ENCODE data around the gene KLHL22. TPM values are rescaled to one million over a fixed set of nuclear protein-coding genes. Genes with fewer than 3 reads are reported as not detected.

The KLHL22 gene
- total and polyA plus RNA-seq, 2 of the 13 experiments (the other 11 are each of a cell fraction or from before 2014, with no cell fraction given): 10.9 to 14.8 TPM

DNA sequence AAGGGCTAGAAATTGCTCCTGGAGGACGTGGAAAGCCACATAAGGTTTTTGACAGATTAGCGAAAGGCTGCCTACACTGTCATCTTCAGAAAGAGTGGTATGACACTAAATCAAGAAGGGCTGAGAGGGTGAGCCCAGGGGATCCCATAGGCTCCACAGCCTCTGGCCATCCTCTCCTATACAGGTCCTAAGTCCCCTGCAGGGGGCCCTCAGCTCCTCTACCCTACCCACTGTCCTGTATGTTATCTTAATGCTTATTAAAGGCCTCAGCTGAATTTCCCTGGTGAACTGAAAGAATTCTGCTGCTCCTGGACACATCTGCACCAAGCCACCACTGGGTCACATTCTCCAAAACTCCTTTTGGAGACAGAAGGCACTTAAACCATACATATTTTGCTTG is 7.9 kb downstream of the KLHL22 start:
- intact Hi-C loops (cut with micrococcal nuclease; ENCODE audit: unreplicated experiment): no loop called here
- ChIA-PET POLR2A (no interaction called here), CTCF (ENCODE audit: low intra/inter-chr PET ratio, low total read pairs) (no interaction called here)
- FAIRE-seq (no peak), DNase-seq (ENCODE audit: low spot score) (no peak), ATAC-seq (peak; percentile 53; the same call in 1 of the 3 replicates)
- Histone ChIP-seq H3K79me2 (ENCODE audit: insufficient read depth, low read length) (peaks cover 10% of the 10 kb centered on the region), H3K4me1 (ENCODE audit: insufficient read depth, low read length) (0 out of 2 replicates have a peak, but pooled peaks cover under 1% of the 10 kb centered on the region), H3K4me2 (ENCODE audit: low read depth, low read length) (no peak overlapping the region), H3K36me3 (replicated peaks in 1 of 2; ENCODE audit: control insufficient read depth in 1 of 2, insufficient read depth in 2 of 2, low read length in 2 of 2) (peaks cover 2 to 9% of the 10 kb centered on the region in 2 experiments; a peak in 4 of 5 replicates), H2AFZ (ENCODE audit: low read length) (no peak overlapping the region), H3K9me3 (ENCODE audit: low read length) (no peaks in the 10 kb centered on the region), H3K9ac (ENCODE audit: insufficient read depth, low read depth, low read length) (no peak overlapping the region), H4K20me1 (ENCODE audit: insufficient read depth, low read length) (no peaks in the 10 kb centered on the region), H3K27ac (ENCODE audit: extremely low read length, insufficient read depth, low read length) (no peak overlapping the region), H3K27me3 (ENCODE audit: control insufficient read depth in 1 of 2, insufficient read depth in 2 of 2, low read length in 2 of 2) (no peaks in the 10 kb centered on the region), H3K4me3 (replicated peaks in 1 of 3; ENCODE audit: insufficient read depth in 1 of 3, low read depth in 2 of 3, low read length in 3 of 3) (no peak overlapping the region)
- no TSS peak for BruUV-seq (replicated peaks)
- in situ Hi-C loops (cut with HindIII; ENCODE audit: extremely low pct_ligation_motif_present, low pct_unique_long_range_greater_than_20kb): no loop called here
- 100% methylated on average over 2 of the region's 2 CpGs for WGBS (ENCODE audit: low lambda C conversion rate)
- TF ChIP-seq ZSCAN29 (CRISPR knock-in tag; conservative IDR thresholded peaks at IDR 0.05) (no peak), SP140L (CRISPR knock-in tag; IDR thresholded peaks at IDR 0.05; ENCODE audit: borderline replicate concordance) (no peak), ZNF317 (CRISPR knock-in tag; IDR thresholded peaks at IDR 0.05) (no peak), MZF1 (CRISPR knock-in tag; IDR thresholded peaks at IDR 0.05; ENCODE audit: borderline replicate concordance) (no peak), ZNF260 (CRISPR knock-in tag; IDR thresholded peaks at IDR 0.05; ENCODE audit: borderline replicate concordance, low read depth) (no peak), ELF4 (CRISPR knock-in tag; IDR thresholded peaks at IDR 0.05; ENCODE audit: borderline replicate concordance) (no peak), SSRP1 (CRISPR knock-in tag; IDR thresholded peaks at IDR 0.05) (no peak), ZNF136 (CRISPR knock-in tag; IDR thresholded peaks at IDR 0.05; ENCODE audit: low read depth) (no peak), HDAC2 (CRISPR knock-in tag; IDR thresholded peaks at IDR 0.05) (no peak), ZNF550 (CRISPR knock-in tag; IDR thresholded peaks at IDR 0.05; ENCODE audit: borderline replicate concordance) (no peak), YEATS4 (CRISPR knock-in tag; IDR thresholded peaks at IDR 0.05; ENCODE audit: borderline replicate concordance) (no peak), PCBP2 (optimal IDR thresholded peaks at IDR 0.05; ENCODE audit: low read depth, low read length, poor library complexity, severe bottlenecking) (no peak), TBX2 (CRISPR knock-in tag; IDR thresholded peaks at IDR 0.05; ENCODE audit: borderline replicate concordance) (no peak)
- TF ChIP-seq, protein P1, sequence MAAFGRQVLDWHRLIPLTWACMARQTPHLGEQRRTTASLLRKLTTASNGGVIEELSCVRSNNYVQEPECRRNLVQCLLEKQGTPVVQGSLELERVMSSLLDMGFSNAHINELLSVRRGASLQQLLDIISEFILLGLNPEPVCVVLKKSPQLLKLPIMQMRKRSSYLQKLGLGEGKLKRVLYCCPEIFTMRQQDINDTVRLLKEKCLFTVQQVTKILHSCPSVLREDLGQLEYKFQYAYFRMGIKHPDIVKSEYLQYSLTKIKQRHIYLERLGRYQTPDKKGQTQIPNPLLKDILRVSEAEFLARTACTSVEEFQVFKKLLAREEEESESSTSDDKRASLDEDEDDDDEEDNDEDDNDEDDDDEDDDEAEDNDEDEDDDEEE (CRISPR knock-in tag; IDR thresholded peaks at IDR 0.05): no peak
- TF ChIP-seq, protein P2, sequence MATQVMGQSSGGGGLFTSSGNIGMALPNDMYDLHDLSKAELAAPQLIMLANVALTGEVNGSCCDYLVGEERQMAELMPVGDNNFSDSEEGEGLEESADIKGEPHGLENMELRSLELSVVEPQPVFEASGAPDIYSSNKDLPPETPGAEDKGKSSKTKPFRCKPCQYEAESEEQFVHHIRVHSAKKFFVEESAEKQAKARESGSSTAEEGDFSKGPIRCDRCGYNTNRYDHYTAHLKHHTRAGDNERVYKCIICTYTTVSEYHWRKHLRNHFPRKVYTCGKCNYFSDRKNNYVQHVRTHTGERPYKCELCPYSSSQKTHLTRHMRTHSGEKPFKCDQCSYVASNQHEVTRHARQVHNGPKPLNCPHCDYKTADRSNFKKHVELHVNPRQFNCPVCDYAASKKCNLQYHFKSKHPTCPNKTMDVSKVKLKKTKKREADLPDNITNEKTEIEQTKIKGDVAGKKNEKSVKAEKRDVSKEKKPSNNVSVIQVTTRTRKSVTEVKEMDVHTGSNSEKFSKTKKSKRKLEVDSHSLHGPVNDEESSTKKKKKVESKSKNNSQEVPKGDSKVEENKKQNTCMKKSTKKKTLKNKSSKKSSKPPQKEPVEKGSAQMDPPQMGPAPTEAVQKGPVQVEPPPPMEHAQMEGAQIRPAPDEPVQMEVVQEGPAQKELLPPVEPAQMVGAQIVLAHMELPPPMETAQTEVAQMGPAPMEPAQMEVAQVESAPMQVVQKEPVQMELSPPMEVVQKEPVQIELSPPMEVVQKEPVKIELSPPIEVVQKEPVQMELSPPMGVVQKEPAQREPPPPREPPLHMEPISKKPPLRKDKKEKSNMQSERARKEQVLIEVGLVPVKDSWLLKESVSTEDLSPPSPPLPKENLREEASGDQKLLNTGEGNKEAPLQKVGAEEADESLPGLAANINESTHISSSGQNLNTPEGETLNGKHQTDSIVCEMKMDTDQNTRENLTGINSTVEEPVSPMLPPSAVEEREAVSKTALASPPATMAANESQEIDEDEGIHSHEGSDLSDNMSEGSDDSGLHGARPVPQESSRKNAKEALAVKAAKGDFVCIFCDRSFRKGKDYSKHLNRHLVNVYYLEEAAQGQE (IDR thresholded peaks at IDR 0.05; ENCODE audit: borderline replicate concordance in 1 of 2, low read depth in 1 of 2, low read length in 2 of 2): no peak
- TF ChIP-seq, protein P3, sequence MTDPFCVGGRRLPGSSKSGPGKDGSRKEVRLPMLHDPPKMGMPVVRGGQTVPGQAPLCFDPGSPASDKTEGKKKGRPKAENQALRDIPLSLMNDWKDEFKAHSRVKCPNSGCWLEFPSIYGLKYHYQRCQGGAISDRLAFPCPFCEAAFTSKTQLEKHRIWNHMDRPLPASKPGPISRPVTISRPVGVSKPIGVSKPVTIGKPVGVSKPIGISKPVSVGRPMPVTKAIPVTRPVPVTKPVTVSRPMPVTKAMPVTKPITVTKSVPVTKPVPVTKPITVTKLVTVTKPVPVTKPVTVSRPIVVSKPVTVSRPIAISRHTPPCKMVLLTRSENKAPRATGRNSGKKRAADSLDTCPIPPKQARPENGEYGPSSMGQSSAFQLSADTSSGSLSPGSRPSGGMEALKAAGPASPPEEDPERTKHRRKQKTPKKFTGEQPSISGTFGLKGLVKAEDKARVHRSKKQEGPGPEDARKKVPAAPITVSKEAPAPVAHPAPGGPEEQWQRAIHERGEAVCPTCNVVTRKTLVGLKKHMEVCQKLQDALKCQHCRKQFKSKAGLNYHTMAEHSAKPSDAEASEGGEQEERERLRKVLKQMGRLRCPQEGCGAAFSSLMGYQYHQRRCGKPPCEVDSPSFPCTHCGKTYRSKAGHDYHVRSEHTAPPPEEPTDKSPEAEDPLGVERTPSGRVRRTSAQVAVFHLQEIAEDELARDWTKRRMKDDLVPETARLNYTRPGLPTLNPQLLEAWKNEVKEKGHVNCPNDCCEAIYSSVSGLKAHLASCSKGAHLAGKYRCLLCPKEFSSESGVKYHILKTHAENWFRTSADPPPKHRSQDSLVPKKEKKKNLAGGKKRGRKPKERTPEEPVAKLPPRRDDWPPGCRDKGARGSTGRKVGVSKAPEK (CRISPR knock-in tag; IDR thresholded peaks at IDR 0.05; ENCODE audit: borderline replicate concordance): no peak

All from HepG2 (cell line).